B cell (primary cell): ENCODE measurements around the gene GSTA4.

Experiments
- CTCF ChIP-seq: fragments of 200-600 bp; IDR thresholded peaks from one replicate; pipeline ENCODE4 v1.8.0; 2022; ENCODE audit warnings: antibody characterized with exemption, mild to moderate bottlenecking
- EZH2 ChIP-seq: IDR thresholded peaks from 2 replicates; pipeline ENCODE4 v1.6.1; 2012; ENCODE audit warnings: borderline replicate concordance, low read depth, mild to moderate bottlenecking, moderate library complexity, low read length; ENCODE audit not compliant: insufficient read depth, poor library complexity, severe bottlenecking

GRCh38 chr6:53041356-53041755 is 46.3 kb upstream of the GSTA4 start:
- TF ChIP-seq CTCF, result no peak
- TF ChIP-seq EZH2, result no peak
